GM06990 (cell line): ENCODE results near the gene MKRN1.
"Not testable (repeated sequence)": the region's sequence is repeated elsewhere in the genome, so short reads cannot be mapped to it uniquely, and the experiment has no call there.

Source experiments
- DNase-seq: peaks from one replicate; pipeline ENCODE4 v3.0.0-alpha.2; 2011; ENCODE audit not compliant: insufficient read length; ENCODE audit errors: extremely low read depth
- H3K27me3 ChIP-seq: replicated peaks from 2 replicates; pipeline ENCODE4 v1.6.0; 2011; ENCODE audit warnings: low read length; ENCODE audit not compliant: control insufficient read depth, insufficient read depth
- H3K36me3 ChIP-seq: 2 replicates; pipeline ENCODE4 v1.5.1; 2011; ENCODE audit warnings: low read length; ENCODE audit not compliant: control insufficient read depth, insufficient read depth
- H3K4me3 ChIP-seq: replicated peaks from 2 replicates; pipeline ENCODE4 v1.5.1; 2011; ENCODE audit warnings: low read depth, mild to moderate bottlenecking, control low read depth, low read length
- TF ChIP-seq, protein P1 (sequence below): IDR thresholded peaks from 2 replicates; pipeline ENCODE4 v1.5.1; 2011; ENCODE audit warnings: low read length, control low read depth, mild to moderate bottlenecking, inconsistent platforms; ENCODE audit not compliant: insufficient read depth, poor library complexity, severe bottlenecking

The MKRN1 gene

DNA sequence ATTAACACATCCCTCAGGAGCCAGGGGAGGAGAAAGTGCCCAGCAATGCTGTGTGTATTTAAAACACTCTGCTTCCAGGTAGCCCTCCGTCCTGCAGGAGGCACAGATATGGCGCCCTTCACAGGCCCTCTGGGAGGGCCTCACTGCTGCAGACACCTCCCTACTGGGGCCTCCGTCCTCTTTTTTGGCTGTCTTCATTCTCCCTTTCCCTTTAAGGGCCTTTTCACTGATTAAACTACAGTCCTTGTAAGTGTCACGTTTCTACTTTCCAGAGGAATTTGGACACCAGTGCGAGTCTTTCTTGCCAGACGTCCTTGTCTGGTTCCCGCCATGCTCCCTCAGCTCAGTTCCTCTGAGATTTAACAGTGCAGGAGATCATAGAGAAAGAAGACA is 39.7 kb upstream of the MKRN1 start:
- TF ChIP-seq, protein P1, sequence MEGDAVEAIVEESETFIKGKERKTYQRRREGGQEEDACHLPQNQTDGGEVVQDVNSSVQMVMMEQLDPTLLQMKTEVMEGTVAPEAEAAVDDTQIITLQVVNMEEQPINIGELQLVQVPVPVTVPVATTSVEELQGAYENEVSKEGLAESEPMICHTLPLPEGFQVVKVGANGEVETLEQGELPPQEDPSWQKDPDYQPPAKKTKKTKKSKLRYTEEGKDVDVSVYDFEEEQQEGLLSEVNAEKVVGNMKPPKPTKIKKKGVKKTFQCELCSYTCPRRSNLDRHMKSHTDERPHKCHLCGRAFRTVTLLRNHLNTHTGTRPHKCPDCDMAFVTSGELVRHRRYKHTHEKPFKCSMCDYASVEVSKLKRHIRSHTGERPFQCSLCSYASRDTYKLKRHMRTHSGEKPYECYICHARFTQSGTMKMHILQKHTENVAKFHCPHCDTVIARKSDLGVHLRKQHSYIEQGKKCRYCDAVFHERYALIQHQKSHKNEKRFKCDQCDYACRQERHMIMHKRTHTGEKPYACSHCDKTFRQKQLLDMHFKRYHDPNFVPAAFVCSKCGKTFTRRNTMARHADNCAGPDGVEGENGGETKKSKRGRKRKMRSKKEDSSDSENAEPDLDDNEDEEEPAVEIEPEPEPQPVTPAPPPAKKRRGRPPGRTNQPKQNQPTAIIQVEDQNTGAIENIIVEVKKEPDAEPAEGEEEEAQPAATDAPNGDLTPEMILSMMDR: no peak
- Histone ChIP-seq H3K36me3 (no peaks in the 10 kb centered on the region), H3K27me3 (no peaks in the 10 kb centered on the region; the same call in 1 of the 2 replicates), H3K4me3 (no peak overlapping the region)
- DNase-seq: no peak

DNA sequence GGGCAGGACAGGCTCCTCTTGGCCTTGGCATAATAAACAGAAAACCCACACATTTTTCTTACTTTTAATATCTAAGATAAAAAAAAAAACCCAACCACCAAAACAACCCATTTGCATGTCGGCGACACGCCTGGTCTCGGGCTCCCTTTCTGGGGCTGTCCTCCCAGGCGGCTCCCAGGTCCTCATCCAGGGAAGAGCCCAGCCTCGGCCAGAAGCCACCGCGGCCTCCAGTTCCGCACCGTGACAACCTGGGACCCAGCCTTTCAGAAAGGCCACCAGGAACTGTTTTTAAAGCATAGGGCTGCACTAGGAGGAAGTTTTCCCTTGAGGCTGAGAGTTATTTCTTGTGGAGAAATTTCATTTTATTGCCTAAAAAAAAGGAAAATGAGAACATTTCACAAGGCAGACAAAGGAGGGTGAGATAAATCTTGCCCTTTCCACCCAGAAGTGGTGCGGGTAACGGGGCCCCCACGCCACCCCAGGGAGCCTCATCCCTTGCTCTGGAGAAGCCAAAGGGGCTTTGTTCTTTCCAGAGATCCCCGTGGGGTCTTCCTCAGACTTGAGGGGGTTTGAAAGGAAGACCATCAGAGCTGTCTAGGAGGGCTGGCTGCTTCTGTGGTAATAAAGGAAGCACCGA is 39.2 kb upstream of the MKRN1 start:
- no peaks in the 10 kb centered on the region for H3K36me3 ChIP-seq
- H3K27me3 ChIP-seq: no peaks in the 10 kb centered on the region; the same call in 1 of the 2 replicates
- no peak overlapping the region for H3K4me3 ChIP-seq
- TF ChIP-seq, protein P1: no peak
- DNase-seq: no peak

DNA sequence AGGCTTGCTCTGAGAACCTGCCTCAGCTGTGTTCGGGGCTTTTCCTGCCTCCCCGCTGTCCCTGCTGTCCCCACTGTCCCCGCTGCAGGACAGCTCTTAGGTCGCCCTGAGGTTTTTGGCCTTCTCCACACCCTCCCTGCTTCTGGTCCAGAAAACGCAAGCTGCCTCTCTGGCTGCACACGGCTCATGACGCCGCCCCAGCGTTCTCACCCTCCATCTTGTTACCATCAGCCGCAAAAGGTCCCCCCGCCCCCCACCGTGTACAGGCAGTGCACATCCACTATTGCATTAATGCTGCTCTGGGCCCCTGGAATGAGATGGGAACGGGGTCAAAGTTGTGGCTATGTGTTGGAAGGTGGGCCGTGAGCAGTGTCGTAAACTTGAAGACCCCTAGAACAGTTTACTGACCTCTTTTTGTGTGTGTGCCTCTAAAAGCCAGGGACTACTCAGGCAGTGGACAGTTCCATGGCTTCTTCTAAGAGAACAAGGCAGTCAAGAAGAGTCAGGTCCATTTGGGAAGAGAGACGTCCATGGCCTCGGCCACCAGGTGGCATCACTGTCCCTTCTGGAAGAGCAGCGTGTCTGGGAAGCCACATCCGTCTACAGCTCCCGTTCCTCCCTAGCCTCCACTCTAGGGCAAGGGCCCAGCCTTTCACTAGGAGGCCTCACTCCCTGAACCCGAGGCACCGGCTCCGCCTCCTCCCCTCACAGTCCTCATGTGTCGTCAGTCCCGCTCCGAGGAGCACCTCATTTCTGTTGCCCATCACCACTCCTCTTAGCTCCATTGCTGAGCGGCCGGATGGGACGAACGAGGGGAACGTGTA is 38.5 kb upstream of the MKRN1 start:
- Histone ChIP-seq H3K36me3 (no peaks in the 10 kb centered on the region), H3K4me3 (no peak overlapping the region), H3K27me3 (no peaks in the 10 kb centered on the region; the same call in 1 of the 2 replicates)
- DNase-seq: peak; percentile 35
- TF ChIP-seq, protein P1: peak; percentile 75

DNA sequence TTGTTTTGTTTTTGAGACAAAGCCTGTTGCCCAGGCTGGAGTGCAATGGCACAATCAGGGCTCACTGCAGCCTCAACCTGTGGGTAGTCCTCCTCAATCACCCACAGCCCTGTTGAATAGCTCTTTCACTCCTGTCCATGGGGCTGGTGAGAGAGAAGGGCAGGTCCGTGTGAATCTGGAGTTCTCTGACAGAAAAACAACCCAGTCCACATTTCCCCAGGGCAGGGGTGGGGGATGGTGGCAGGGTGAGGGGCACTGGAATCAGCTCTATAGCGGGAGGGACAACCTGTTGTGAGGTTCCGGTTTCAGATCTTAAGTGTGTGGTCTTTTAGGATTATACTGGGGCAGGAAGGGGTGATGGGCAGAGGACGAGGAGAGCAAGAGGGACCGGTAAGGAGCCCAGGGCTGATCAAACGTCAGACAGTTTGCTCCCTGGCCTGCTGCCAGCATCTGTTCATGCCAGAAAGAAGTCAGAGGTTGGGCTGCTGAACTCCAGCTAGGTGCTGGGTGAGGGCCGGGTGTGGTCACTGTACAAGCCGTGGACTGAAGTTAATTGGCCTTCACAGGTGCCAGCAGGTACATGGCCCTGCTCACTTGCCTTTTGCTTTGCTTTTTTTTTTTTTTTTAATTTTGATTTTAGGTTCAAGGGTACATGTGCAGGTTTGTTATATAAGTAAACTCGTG is 33.2 kb upstream of the MKRN1 start:
- TF ChIP-seq, protein P1: no peak
- H3K27me3 ChIP-seq: no peaks in the 10 kb centered on the region
- DNase-seq: no peak
- no peak overlapping the region for H3K4me3 ChIP-seq
- no peaks in the 10 kb centered on the region for H3K36me3 ChIP-seq

DNA sequence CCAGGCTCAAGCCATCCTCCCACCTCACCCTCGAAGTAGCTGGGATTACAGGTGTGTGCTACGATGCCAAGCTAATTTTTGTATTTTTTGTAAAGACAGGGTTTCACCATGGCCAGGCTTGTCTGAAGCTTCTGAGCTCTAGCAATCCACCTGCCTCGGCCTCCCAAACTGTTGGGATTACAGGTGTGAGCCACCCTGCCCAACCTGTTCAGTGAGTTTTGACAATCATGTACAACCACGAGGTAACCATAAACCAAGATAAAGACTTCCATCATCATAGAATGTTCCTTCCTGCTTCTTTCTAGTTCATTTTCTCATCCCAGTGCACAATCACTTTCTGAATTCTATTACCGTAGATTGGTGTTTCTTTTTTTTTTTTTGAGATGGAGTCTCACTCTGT is 30.5 kb upstream of the MKRN1 start:
- no peak overlapping the region for H3K4me3 ChIP-seq

DNA sequence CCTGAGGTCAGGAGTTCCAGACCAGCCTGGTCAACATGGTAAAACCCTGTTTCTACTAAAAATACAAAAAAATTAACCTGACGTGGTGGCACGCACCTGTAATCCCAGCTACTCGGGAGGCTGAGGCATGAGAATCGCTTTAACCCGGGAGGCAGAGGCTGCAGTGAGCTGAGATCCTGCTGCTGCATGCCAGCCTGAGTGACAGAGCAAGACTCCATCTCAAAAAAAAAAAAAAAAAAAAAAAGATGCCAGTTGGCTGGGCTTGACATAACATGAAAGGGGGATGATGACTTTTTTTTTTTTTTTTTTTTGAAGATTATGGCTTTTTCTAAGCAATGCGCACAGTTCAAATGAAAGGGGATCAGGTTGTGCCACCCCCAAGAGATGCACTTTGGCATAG is 28.3 kb upstream of the MKRN1 start:
- DNase-seq, H3K36me3 ChIP-seq: not testable (repeated sequence)

More for the DNA sequence above, 30.5 kb upstream of the MKRN1 start:
- no peaks in the 10 kb centered on the region for H3K36me3 ChIP-seq
- TF ChIP-seq, protein P1: no peak
- no peak for DNase-seq
- no peaks in the 10 kb centered on the region for H3K27me3 ChIP-seq

More for the DNA sequence above, 28.3 kb upstream of the MKRN1 start:
- not testable (repeated sequence) for H3K4me3 ChIP-seq, H3K27me3 ChIP-seq
